ENCODE data around the gene CDC23. TPM values are rescaled to one million over a fixed set of nuclear protein-coding genes. Genes with fewer than 3 reads are reported as not detected.

The CDC23 gene
- total RNA-seq, 1 donor from 2014 or later: 21.5 TPM

DNA sequence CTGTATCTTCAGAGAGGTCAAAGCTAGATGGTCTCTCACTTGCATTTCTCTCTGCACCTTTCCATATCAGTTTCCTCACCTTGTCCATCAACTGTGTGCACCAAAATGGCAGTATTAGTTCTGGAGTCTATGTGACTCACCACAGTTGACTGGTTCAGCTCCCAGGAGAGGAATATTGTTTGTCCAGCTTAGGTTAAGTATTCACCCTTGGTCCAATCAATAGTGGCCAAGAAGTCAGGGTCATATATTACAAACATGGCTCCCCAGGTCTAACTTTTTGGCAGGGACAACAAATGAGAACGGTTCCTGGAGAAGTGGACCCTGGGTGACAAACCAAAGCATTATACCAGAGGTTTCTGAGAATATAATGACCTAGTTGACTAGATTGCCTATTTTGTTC is 24.9 kb upstream of the CDC23 start:
- H3K36me3 ChIP-seq: no peaks in the 10 kb centered on the region
- H3K4me3 ChIP-seq: no peak overlapping the region
- peaks cover 40% of the 10 kb centered on the region for H3K27me3 ChIP-seq (ENCODE audit: low read depth)
- intact Hi-C loops (cut with DNase I): no loop called here
- peaks cover 8% of the 10 kb centered on the region for H3K4me1 ChIP-seq
- no peak for ATAC-seq
- no peaks in the 10 kb centered on the region for H3K9me3 ChIP-seq
- no peak for DNase-seq
- TF ChIP-seq, protein P1, sequence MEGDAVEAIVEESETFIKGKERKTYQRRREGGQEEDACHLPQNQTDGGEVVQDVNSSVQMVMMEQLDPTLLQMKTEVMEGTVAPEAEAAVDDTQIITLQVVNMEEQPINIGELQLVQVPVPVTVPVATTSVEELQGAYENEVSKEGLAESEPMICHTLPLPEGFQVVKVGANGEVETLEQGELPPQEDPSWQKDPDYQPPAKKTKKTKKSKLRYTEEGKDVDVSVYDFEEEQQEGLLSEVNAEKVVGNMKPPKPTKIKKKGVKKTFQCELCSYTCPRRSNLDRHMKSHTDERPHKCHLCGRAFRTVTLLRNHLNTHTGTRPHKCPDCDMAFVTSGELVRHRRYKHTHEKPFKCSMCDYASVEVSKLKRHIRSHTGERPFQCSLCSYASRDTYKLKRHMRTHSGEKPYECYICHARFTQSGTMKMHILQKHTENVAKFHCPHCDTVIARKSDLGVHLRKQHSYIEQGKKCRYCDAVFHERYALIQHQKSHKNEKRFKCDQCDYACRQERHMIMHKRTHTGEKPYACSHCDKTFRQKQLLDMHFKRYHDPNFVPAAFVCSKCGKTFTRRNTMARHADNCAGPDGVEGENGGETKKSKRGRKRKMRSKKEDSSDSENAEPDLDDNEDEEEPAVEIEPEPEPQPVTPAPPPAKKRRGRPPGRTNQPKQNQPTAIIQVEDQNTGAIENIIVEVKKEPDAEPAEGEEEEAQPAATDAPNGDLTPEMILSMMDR (IDR thresholded peaks at IDR 0.05): no peak
- no peak overlapping the region for H3K27ac ChIP-seq

DNA sequence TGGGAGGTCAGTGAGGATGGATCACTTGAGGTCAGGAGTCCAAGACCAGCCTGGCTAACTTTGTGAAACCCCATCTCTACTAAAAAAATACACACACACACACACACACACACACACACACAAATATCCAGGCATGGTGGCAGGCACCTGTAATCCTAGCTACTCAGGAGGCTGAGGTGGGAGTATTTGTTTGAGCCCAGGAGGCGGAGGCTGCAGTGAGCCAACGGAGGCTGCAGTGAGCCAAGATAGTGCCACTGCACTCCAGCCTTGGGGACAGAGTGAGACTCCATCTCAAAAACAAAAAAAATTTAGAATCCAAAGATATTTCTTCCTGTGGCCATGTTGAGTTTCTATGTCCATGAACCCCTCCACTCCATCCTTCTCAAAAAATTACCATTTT is 21.5 kb upstream of the CDC23 start:
- no peak for ATAC-seq
- Histone ChIP-seq H3K27ac (no peak overlapping the region), H3K4me1 (peaks cover 9% of the 10 kb centered on the region), H3K4me3 (no peak overlapping the region), H3K36me3 (no peaks in the 10 kb centered on the region), H3K9me3 (no peaks in the 10 kb centered on the region), H3K27me3 (ENCODE audit: low read depth) (peaks cover 12% of the 10 kb centered on the region)
- DNase-seq: no peak
- intact Hi-C loops (cut with DNase I): no loop called here
- TF ChIP-seq, protein P1 (IDR thresholded peaks at IDR 0.05): no peak

DNA sequence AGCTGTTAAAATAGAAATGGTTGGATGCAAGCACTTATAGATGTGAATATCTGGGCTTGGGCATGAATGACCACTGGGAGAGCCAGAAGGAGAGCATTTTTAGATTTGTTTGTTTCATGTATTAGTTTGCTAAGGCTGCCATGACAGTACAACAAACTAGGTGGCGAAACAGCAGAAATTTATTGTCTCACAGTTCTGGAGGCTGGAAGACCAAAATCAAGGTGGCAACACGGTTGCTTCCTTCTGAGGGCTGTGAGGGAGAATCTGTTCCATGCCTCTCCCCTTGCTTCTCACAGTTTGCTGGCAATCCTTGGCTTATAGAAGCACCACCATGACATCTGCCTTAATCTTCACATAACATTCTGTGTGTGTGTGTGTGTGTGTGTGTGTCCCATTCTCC is 20.2 kb upstream of the CDC23 start:
- intact Hi-C loops (cut with DNase I): no loop called here
- TF ChIP-seq, protein P1 (IDR thresholded peaks at IDR 0.05): no peak
- H3K36me3 ChIP-seq: no peaks in the 10 kb centered on the region
- H3K4me3 ChIP-seq: no peak overlapping the region
- ATAC-seq (no peak), DNase-seq (no peak)
- H3K27me3 ChIP-seq (ENCODE audit: low read depth): peaks cover under 1% of the 10 kb centered on the region
- no peak overlapping the region for H3K27ac ChIP-seq
- H3K9me3 ChIP-seq: no peaks in the 10 kb centered on the region
- H3K4me1 ChIP-seq: peaks cover 9% of the 10 kb centered on the region

DNA sequence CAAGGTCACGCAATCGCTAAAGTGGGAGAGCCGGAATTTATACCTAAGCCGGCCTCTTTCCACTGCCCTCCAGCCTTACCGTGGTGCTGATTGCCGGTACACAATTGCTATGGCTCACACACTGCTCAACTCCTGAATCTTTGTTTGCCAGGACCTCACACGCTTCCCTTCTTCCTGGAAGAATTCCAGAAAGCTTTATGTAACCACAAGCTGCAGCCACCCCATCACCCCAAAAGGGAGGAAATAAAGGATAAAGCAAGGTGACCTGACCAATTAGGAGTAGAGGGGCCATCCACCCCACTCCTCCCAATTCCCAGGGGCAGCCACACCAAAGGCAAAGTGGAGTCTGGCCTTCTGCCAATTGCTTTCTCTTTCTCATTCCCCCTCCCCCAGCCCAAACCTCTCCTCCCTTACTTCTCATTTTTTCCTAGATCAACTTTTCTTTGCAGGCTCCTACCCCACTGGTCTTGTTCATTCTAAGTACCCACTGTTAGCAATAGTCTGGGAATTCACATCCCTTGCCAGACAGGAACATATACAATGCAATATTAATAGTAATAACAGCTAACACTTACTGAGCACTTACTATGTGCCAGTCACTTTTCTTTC is 18.0 kb upstream of the CDC23 start:
- no peaks in the 10 kb centered on the region for H3K36me3 ChIP-seq
- no peaks in the 10 kb centered on the region for H3K9me3 ChIP-seq
- no peaks in the 10 kb centered on the region for H3K27me3 ChIP-seq (ENCODE audit: low read depth)
- intact Hi-C loops (cut with DNase I): no loop called here
- ATAC-seq (peak in 1 of 2 donors; percentile 34), DNase-seq (no peak)
- H3K4me3 ChIP-seq: no peak overlapping the region
- no peak overlapping the region for H3K27ac ChIP-seq
- H3K4me1 ChIP-seq: peaks cover 9% of the 10 kb centered on the region
- TF ChIP-seq, protein P1 (IDR thresholded peaks at IDR 0.05): no peak

DNA sequence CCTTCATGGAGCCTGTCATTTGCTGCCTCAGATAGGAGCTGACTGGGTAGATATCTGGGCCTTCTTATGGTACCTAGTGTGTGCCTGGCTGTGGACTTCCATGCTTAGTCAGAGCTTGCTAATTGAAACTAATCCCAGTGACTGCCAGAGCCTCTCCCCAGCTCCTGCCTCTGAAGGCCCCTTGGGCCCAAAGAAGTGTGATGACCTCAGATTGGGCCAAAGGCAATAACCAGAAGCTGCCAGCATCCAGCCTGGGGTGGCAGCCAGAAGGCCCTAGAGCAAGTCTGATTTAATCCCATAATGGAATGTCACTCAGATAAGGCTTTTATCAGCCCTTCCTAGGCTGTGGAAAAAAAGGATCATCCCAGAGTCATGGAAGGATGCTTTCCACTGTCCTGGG is 17.1 kb upstream of the CDC23 start:
- no peak overlapping the region for H3K4me3 ChIP-seq
- H3K4me1 ChIP-seq: peaks cover 9% of the 10 kb centered on the region
- H3K27ac ChIP-seq: no peak overlapping the region
- no peak for DNase-seq
- H3K9me3 ChIP-seq: no peaks in the 10 kb centered on the region
- no peaks in the 10 kb centered on the region for H3K36me3 ChIP-seq
- TF ChIP-seq, protein P1 (IDR thresholded peaks at IDR 0.05): no peak
- H3K27me3 ChIP-seq (ENCODE audit: low read depth): no peaks in the 10 kb centered on the region
- ATAC-seq: no peak
- intact Hi-C loops (cut with DNase I): no loop called here
